Measurements from ENCODE around the gene TRIM9. TPM values are rescaled to one million over a fixed set of nuclear protein-coding genes. Genes with fewer than 3 reads are reported as not detected.

The TRIM9 gene
- total and polyA plus RNA-seq, 2 experiments from 2014 or later, result 4.4 to 6.2 TPM

DNA sequence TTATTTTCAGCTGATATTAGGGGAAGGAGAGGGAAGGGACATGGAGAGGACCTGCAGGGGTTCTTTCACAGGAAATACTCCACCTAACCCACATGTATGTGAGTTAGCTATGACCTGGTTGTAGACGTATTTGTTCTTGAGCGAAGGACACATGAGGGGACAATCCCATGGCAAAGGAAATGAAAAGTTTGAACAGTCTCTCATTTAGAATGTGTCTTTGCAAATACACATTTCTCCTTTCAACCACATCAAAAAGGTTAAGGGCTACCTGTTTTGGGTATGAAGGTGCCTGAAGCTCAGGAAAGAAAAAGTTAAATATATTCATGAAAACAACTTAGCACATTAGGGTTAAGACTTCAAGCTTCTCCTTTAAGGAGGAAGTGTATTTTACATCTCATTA is 158.0 kb downstream of the TRIM9 start:
- DNase-seq (ENCODE audit: low spot score), result no peak
- Histone ChIP-seq H3K9me2 (ENCODE audit: insufficient read depth) (no peaks in the 10 kb centered on the region), H2AFZ (no peak overlapping the region), H3K4me1 (ENCODE audit: insufficient read depth) (no peaks in the 10 kb centered on the region), H3K4me3 (no peak overlapping the region), H3K79me2 (replicated peaks; ENCODE audit: insufficient read depth) (peaks cover 6% of the 10 kb centered on the region), H3K27ac (ENCODE audit: low read depth) (no peak overlapping the region), H3K27me3 (ENCODE audit: insufficient read depth) (no peaks in the 10 kb centered on the region), H4K20me1 (replicated peaks; ENCODE audit: insufficient read depth) (peaks cover 5% of the 10 kb centered on the region; the same call in 1 of the 2 replicates), H3K36me3 (ENCODE audit: insufficient read depth) (peaks cover 17% of the 10 kb centered on the region; the same call in 1 of the 2 replicates), H3K4me2 (no peak overlapping the region), H3F3A (replicated peaks; ENCODE audit: low read depth) (no peaks in the 10 kb centered on the region; the same call in 1 of the 2 replicates)
- no peaks in the 10 kb centered on the region for H3K9me3 Mint-ChIP-seq
- peaks cover 4% of the 10 kb centered on the region; the same call in 2 of the 3 replicates for H3K4me1 Mint-ChIP-seq
- no peak for ATAC-seq
- no peaks in the 10 kb centered on the region for H3K27me3 Mint-ChIP-seq (ENCODE audit: insufficient read depth, low read depth, poor library complexity)
- TF ChIP-seq ZNF331 (CRISPR knock-in tag; IDR thresholded peaks at IDR 0.05; ENCODE audit: low read depth), result no peak
- no peak for TF ChIP-seq EZH2 (IDR thresholded peaks at IDR 0.05; ENCODE audit: low read depth, unreplicated experiment)
- TF ChIP-seq NANOG (IDR thresholded peaks at IDR 0.05; ENCODE audit: borderline replicate concordance), result no peak
- TF ChIP-seq, protein P1, sequence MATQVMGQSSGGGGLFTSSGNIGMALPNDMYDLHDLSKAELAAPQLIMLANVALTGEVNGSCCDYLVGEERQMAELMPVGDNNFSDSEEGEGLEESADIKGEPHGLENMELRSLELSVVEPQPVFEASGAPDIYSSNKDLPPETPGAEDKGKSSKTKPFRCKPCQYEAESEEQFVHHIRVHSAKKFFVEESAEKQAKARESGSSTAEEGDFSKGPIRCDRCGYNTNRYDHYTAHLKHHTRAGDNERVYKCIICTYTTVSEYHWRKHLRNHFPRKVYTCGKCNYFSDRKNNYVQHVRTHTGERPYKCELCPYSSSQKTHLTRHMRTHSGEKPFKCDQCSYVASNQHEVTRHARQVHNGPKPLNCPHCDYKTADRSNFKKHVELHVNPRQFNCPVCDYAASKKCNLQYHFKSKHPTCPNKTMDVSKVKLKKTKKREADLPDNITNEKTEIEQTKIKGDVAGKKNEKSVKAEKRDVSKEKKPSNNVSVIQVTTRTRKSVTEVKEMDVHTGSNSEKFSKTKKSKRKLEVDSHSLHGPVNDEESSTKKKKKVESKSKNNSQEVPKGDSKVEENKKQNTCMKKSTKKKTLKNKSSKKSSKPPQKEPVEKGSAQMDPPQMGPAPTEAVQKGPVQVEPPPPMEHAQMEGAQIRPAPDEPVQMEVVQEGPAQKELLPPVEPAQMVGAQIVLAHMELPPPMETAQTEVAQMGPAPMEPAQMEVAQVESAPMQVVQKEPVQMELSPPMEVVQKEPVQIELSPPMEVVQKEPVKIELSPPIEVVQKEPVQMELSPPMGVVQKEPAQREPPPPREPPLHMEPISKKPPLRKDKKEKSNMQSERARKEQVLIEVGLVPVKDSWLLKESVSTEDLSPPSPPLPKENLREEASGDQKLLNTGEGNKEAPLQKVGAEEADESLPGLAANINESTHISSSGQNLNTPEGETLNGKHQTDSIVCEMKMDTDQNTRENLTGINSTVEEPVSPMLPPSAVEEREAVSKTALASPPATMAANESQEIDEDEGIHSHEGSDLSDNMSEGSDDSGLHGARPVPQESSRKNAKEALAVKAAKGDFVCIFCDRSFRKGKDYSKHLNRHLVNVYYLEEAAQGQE (IDR thresholded peaks at IDR 0.05; ENCODE audit: unreplicated experiment), result no peak
- TF ChIP-seq, protein P2, sequence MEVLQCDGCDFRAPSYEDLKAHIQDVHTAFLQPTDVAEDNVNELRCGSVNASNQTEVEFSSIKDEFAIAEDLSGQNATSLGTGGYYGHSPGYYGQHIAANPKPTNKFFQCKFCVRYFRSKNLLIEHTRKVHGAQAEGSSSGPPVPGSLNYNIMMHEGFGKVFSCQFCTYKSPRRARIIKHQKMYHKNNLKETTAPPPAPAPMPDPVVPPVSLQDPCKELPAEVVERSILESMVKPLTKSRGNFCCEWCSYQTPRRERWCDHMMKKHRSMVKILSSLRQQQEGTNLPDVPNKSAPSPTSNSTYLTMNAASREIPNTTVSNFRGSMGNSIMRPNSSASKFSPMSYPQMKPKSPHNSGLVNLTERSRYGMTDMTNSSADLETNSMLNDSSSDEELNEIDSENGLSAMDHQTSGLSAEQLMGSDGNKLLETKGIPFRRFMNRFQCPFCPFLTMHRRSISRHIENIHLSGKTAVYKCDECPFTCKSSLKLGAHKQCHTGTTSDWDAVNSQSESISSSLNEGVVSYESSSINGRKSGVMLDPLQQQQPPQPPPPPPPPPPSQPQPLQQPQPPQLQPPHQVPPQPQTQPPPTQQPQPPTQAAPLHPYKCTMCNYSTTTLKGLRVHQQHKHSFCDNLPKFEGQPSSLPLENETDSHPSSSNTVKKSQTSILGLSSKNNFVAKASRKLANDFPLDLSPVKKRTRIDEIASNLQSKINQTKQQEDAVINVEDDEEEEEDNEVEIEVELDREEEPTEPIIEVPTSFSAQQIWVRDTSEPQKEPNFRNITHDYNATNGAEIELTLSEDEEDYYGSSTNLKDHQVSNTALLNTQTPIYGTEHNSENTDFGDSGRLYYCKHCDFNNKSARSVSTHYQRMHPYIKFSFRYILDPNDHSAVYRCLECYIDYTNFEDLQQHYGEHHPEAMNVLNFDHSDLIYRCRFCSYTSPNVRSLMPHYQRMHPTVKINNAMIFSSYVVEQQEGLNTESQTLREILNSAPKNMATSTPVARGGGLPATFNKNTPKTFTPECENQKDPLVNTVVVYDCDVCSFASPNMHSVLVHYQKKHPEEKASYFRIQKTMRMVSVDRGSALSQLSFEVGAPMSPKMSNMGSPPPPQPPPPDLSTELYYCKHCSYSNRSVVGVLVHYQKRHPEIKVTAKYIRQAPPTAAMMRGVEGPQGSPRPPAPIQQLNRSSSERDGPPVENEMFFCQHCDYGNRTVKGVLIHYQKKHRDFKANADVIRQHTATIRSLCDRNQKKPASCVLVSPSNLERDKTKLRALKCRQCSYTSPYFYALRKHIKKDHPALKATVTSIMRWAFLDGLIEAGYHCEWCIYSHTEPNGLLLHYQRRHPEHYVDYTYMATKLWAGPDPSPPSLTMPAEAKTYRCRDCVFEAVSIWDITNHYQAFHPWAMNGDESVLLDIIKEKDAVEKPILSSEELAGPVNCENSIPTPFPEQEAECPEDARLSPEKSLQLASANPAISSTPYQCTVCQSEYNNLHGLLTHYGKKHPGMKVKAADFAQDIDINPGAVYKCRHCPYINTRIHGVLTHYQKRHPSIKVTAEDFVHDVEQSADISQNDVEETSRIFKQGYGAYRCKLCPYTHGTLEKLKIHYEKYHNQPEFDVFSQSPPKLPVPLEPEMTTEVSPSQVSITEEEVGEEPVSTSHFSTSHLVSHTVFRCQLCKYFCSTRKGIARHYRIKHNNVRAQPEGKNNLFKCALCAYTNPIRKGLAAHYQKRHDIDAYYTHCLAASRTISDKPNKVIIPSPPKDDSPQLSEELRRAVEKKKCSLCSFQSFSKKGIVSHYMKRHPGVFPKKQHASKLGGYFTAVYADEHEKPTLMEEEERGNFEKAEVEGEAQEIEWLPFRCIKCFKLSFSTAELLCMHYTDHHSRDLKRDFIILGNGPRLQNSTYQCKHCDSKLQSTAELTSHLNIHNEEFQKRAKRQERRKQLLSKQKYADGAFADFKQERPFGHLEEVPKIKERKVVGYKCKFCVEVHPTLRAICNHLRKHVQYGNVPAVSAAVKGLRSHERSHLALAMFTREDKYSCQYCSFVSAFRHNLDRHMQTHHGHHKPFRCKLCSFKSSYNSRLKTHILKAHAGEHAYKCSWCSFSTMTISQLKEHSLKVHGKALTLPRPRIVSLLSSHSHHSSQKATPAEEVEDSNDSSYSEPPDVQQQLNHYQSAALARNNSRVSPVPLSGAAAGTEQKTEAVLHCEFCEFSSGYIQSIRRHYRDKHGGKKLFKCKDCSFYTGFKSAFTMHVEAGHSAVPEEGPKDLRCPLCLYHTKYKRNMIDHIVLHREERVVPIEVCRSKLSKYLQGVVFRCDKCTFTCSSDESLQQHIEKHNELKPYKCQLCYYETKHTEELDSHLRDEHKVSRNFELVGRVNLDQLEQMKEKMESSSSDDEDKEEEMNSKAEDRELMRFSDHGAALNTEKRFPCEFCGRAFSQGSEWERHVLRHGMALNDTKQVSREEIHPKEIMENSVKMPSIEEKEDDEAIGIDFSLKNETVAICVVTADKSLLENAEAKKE (CRISPR knock-in tag; IDR thresholded peaks at IDR 0.05), result no peak
- TF ChIP-seq ETS1 (IDR thresholded peaks at IDR 0.05), result no peak
- H3K36me3 Mint-ChIP-seq (ENCODE audit: low read depth), result peaks cover 16% of the 10 kb centered on the region
- H3K4me3 Mint-ChIP-seq, result no peak overlapping the region
- H3K27ac Mint-ChIP-seq, result no peak overlapping the region
